ENCODE measurements around the gene MKLN1. TPM values are rescaled to one million over a fixed set of nuclear protein-coding genes. Genes with fewer than 3 reads are reported as not detected.
"Not testable (repeated sequence)": the region's sequence is repeated elsewhere in the genome, so short reads cannot be mapped to it uniquely, and the experiment has no call there.

MKLN1 gene
- total RNA-seq (2014; rRNA removed; shearing (Covaris generic)) = 31.7 and 42.6 TPM in 2 replicates
- polyA plus RNA-seq (2014; cell fraction: nucleus; rRNA removed) = 12.9 and 22.6 TPM in 2 replicates

DNA sequence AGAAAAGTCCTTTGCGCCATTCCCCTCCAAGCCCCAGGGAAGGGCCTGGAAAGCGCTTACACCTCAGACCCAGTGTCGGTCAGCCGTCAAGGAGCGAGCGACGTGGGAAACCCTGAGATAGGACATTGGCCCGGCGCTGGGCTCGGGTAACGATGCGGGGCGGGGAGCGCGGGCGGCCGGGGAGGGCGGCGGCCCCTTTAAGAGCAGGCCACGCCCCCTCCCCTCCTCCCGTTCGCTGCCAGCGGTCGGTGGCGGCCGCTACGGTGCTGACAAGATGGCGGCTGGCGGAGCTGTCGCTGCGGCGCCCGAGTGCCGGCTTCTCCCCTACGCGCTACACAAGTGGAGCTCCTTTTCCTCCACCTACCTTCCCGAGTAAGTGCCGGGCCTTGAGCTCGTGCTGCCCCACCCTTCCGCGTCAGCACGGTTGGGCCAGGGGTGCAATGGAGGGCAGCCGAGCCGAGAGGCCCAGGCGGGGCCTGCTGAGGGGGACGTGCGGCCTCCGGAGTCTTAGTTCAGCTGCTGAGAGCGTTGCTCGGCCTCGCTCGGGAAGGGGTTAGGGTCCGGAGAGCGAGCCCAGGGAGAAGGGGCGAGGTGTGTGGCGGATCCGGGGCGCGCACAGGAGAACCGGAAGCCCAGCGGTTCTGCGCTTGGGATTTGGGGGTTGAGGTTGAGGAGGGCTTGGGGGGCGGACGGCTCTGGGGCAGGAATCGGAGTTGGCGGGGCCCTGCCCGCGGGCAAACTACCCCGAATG, at the start of gene MKLN1:
MKLN1 (plus strand) TSS at position 251 of the 751 bp plus-strand sequence; CDS start at position 275, 24 bp downstream.
- peak; percentile 87 for DNase-seq (ENCODE audit: extremely low read depth, low read depth)

DNA sequence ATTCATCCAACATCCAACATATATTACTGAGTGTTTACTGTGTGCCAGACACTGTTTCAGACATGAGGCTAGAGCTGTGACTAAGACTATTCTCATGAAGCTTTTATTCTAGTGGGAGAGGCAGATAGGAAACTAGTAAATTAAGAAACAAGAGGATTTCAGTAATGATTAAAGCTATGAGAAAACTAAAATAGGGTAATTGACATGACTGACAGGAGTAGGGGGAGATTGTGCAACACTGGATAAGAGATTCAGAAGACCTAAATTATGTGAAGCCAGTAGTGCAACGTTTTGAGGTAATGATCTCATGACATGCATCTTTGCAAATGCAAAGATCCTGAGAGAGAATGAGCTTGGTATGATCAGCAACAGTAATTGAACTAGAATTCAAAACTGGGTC, 48.6 kb upstream of the MKLN1 start:
- no peak for DNase-seq (ENCODE audit: extremely low read depth, low read depth)

DNA sequence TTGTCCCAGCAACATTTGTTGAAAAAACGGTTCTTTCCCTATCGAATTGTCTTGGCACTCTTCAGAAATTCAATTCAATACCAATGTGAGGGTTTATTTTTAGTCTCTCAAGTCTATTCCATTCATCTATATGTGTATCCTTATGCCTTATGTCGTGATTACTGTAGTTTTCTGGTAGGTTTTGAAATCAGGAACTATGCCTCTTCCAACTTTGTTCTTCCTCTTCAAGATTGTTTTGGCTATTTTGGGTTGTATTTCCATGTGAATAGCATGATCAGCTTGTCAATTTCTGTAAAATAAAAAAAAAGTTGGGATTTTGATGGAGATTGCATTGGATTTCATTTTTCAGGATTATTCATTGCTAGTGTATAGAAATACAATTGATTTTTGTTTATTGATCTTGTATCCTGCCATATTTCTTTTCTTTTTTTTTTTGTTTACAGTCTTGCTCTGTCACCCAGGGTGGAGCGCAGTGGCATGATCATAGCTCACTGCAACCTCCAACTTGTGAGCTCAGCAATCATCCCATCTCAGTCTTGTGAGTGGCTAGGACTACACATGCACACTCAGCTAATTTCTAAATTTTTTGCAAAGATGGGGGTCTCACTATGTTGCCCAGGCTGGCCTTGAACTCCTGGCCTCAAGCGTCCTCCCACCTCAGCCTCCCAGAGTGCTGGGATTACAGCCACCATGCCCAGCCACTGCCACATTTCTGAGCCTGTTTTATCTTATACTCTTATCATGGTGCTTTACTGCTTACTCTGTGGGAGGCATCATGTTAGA, 46.2 kb upstream of the MKLN1 start:
- no peak for DNase-seq (ENCODE audit: extremely low read depth, low read depth)

DNA sequence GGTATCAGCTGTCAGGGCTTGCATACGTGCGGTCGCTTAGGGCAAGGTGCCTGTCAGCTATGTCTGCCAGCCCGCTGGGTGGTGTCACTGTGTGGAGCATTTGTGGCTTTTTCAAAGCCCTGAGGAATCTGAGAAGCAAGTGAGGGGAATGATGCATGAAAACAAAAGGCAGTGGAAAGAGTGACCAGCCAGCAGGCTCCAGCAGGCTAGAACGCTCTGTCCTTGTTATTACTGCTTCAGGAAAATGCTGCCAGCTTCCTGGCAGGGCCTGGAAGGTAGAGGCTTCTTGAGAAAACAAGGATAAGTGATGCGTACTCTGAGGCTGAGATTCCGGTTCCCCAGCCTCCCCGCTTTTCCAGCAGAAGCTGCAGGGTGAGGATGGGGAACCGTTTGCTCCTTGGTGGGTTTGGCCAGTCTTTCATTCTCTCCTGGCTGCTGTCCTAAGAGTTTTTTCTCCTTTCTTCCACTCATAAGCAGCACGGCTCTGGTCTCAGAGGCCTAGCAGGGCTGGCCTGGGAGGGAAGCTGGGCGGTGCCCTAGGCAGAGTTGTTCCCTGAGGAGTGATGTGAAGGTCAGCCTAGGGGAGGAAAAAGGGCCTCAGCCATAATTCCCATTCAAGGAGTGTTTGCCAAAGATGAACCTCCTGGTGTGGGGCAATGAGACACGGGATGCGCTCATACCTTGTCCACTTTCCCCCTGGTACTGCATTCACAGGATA, 42.8 kb upstream of the MKLN1 start:
- DNase-seq (ENCODE audit: extremely low read depth, low read depth) = peak; percentile 68

DNA sequence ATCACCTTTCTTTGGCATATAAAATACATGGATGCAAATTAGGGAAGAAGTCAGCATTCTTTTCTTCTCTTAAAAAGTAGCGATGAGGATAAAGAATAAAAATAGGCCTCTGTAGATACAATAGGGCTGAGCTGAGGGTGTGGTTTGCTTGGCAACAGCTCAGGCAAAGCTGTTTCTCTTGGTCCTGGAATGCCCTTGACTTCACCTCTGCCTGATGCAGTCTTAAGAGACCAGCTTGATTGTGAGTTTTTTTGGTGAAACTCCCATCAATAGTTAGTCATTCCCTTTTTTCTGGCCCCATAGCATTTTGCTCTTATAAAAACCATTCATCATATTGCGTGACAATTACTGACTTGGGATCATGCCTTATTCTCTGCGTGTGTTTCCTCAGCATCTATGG, 42.1 kb upstream of the MKLN1 start:
- DNase-seq (ENCODE audit: extremely low read depth, low read depth) = no peak

DNA sequence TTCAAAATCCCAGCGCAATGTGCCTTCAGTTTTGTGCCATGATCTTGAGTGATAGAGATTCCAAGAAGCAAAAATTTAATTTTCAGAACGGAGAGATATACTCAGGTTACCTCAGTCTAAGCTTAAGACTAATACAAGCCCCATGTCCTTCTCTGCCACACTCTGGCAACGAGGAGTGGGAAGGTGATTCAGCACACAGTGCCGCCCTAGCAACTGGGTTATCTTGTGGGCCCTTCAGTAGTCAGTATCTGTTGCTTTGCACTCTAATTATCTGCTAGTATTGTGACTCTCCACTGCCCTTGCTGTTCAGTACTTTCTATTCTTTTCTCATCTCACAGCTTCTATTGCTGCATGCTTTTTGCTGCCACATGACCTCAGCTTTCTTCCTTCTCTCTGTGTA, 39.2 kb upstream of the MKLN1 start:
- DNase-seq (ENCODE audit: extremely low read depth, low read depth) = no peak

DNA sequence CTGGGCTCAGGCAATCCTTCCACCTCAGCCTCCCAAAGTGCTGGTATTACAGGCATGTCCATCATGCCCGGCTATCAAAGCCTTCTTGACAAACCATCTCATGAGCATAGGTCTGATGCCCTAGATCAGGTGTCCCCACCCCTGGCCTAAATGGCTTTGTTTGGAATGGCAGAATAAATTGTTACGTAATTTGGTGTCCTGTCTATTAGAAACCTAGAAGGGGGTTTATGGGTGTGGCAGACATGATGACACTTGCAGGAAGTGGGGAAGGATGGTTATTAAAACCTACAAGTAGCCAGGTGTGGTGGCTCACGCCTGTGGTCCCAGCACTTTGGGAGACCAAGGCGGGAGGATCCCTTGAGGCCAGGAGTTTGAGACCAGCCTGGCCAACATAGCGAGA, 38.6 kb upstream of the MKLN1 start:
- no peak for DNase-seq (ENCODE audit: extremely low read depth, low read depth)

DNA sequence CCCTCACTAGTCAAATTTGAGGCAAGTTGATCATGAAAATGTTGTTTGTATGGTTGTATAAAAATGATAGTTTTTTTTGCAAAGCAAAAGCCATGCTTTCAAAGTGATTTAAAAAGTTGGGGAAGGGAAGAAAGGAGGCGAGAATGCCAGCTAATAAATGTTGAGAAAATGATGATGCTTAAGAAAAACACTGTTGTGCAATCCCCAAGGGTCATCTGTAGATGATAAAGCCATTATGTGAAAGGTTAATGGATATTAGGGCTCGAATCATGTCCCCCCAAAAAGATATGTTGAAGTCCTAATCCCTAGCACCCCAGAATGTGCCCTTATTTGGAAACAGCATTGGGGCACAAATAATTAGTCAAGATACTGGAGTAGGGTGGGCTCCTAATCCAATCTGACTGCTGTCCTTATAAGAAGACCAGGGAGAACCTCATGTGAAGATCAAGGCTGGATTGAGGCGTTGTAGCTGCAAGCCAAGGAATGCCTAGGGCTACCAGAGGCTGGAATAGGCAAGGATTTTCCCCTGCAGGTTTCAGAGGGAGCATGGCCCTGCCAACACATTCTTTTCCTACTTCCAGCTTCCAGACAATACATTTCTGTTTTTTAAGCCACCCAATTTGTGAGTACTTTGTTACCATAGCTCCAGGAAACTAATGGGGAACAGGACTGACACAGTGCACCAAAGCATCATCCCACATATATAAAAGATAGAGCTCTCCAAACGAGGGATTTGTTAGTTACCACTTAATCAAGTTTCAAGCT, 35.4 kb upstream of the MKLN1 start:
- no peak for DNase-seq (ENCODE audit: extremely low read depth, low read depth)

DNA sequence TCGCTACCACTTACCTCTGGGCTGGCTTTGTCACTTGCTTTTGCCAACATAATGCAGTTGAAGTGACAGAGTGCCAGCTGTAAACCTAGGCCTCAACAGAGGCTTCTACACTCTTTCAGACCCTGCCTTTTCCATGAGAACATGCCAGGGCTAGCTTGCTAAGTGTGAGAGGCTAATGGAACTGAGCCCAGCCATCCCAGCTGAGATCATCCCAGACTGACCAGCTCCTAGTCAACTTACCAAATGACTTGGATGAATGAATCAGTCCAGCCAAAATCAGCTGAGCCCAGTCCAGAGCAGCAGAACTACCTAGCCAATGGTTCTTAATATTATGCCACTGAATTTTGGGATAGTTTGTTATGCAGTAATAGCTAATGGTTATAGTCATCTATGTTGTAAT, 34.7 kb upstream of the MKLN1 start:
- DNase-seq (ENCODE audit: extremely low read depth, low read depth) = no peak

DNA sequence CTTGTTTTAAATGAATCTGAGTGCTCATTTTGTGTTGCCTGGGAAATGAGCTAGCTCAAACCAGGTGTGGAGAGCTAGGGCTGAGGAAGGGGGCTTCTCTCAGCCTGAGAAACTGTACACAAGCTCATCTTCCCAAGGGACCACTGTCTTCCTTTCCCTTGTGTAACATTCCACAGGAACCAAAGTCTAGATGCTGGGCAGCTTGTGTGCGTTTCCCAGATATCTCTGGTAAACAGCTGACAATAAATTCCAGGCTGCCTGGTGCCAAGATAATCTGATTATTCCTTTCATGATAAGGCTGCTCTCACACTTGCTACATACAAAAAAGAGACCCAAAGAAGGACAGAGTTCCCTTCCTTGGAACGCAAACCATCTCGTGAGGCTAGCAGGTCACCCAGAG, 33.1 kb upstream of the MKLN1 start:
- no peak for DNase-seq (ENCODE audit: extremely low read depth, low read depth)

DNA sequence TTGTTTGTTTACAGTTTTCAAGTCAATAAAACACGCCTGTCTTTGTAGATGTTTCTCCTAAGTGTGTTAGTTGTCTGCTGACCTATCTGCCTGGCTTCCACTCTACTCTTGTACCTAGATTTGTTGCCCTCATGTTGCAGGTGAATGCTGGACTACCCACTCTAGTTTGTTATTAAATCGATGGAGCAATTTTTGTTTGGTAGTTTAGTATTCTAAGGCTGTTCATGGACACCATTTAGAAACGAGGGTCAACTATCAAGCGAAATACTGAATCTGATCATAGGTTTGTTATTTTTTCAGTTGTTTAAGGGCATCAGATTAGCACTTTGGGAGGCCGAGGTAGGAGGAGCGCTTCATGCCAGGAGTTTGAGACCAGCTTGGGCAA, 29.1 kb upstream of the MKLN1 start:
- DNase-seq (ENCODE audit: extremely low read depth, low read depth) = peak; percentile 89

DNA sequence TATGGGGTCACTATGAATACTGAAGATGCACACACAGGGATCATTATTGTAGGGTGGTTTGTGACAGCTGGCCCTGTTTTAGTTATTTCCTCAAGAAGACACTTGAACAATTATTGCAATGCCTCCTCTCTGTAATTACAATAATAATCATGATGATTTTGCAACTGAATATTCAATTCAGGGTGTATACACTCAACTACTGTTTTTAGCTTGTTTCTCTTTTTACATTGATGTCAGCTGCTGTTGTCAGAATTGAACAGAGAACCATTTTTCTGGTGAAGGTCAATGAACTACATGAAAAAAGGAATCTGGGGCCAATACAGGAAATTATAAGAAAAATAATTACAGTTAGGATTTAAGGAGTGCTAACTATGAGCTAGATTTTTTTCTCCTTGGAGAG, 28.6 kb upstream of the MKLN1 start:
- no peak for DNase-seq (ENCODE audit: extremely low read depth, low read depth)

DNA sequence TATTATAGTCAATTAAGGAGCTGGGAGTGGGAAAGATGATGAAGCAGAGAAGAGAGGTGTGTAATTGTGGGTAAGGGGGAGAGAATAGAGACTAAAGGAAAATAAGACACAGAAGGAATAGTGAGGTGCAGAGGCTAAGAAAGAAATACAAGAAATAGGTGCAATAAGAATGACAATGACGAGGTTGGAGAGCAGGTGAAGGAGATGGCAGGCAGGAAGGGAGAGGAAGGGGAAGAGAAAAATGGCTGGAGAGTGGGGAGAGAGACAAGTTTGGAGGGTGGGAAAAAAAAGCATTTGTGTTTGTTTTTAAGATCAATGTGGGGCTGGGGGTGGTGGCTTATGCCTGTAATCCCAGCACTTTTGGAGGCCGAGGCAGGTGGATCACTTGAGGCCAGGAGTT, 27.6 kb upstream of the MKLN1 start:
- no peak for DNase-seq (ENCODE audit: extremely low read depth, low read depth)

DNA sequence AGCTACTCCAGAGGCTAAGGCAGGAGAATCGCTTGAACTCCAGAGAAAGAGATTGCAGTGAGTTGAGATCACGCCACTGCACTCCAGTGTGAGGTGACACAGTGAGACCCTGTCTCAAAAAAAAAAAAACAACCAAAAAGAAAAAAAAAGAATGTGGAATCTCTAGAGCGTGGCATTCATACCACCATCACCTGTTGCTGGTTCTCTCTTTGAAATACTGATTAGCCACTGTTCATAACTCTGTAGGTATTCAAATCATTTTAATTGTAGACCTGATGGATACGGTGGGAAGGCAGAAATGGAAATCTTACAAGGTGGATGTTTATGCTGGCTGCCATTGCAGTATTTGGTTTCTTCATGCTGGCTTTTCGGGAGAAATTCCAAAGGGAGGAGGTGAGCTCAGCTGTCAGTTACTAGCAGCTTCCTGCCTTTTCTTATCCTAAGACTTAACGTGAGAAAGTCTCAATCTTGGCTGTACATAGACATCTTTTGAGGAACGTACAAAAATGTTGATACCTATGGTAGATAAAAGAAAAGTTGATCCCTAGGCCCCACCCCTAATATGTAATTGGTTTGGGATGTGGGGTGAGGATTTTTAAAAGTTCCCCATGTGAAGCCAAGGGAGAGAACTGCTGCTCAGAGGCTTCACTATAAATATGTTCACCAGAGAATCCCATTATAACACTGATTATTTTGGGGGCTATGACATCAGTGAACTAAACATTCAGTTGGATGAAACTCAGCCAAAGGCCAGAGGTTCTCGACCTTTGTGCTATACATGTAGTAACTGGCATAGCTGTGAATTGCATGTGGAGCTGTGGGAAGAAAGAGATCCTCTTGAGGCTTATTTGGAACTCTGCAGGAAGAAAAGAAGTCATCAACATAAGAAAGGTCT, 26.9 kb upstream of the MKLN1 start:
- no peak for DNase-seq (ENCODE audit: extremely low read depth, low read depth)

DNA sequence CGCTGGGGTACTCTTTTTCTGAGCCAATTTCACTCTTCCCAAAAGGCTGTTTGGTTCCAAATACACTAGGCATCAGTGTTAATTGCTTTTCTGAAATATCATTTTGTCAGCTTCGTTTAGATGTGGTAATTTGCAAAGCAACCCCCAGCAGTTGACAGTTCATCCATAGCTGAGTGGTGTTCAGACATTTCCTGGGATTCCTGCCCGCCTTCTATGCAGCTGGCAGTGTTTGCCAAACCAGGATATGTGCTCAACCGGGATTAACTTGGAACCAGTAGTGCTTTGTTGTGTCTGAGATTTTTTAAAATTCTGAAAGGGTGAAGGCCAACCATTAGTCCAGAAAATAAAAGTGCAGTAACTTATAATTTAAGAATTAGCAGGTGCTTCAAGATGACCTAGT, 25.2 kb upstream of the MKLN1 start:
- DNase-seq (ENCODE audit: extremely low read depth, low read depth) = no peak

DNA sequence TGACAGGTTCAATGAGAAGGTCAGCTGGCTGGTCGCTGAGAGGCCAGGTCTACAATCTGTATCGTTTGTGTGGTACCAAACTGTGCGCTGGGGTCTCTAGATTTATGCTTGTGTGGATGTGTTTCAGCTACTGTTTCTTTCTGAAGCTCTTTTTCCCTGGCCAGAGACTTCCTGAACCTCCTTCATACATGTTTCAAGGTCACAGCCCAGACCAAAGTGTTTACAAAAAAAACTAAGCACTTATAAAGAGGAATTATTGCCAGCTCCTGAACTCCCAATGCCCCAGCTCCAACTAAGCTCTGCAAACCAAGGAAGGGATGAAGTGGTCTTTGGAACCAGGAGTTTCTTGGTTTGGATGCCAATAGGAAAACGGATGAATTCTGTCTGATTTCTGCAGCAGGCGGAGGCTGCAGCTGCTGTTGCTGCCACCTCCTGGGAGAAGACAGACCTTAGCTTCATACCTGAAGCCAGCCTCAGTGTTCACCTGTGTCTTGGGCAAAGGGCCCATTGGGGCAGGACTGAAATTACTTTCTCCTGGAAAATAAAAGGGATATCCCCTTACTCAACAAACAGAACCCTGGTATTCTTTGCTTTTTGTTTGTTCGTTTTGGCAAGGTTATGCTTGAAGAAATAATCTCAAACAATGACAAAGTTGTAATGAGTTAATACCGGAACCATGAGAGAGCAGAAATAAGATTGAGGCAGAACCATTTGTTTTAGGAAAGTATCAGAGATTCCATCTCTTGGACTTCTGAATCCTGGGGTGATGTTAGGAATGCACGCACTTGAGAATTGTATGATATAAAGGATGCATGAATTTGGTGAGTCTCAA, 24.6 kb upstream of the MKLN1 start:
- peak; percentile 24 for DNase-seq (ENCODE audit: extremely low read depth, low read depth)

DNA sequence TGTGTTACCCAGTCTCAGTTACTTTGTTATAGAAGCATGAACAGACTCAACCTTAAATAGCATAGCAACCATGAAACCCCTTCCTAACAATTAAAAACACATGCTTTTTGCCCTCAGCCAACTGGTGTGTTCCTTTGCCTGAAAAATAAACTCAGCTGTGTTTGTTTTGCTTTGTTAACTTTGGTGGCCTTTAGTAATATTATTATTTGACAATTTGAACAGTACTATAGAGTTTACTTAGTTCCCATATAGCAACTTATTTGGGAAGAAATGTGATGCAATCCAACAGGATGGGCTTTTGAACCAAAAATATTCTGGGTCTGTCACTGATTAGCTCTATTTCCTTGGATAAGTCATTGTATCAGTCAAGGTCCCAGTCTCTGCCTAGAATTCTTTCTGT, 22.5 kb upstream of the MKLN1 start:
- DNase-seq (ENCODE audit: extremely low read depth, low read depth) = no peak

DNA sequence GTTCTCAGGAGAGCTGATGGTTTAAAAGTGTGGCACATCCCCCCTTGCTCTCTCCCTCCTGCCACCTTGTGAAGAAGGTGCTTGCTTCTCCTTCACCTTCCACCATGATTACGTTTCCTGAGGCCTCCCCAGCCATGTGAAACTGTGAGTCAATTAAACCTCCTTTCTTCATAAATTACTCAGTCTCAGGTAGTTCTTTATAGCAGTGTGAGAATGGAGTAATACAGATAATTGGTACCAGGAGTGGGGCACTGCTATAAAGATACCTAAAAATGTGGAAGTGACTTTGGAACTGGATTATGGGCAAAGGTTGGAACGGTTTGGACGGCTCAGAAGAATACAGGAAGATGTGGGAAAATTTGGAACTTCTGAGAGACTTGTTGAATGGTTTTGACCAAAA, 21.6 kb upstream of the MKLN1 start:
- DNase-seq (ENCODE audit: extremely low read depth, low read depth) = not testable (repeated sequence)

DNA sequence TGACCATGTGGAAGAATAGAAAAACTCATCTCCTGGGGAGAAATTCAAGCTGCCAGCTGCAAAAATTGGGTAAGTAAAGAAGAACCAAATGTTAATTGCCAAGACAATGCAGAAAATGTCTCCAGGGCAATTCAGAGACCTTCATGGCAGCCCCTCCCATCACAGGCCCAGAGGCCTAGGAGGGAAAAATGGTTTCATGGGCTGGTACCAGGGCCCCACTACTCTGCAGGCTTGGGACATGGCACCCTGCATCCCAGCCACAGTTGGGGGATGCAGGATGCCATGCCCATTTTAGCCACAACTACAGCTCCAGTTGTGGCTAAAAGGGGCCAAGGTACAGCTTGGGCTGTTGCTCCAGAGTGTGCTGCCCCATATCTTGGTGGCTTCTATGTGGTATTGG, 20.9 kb upstream of the MKLN1 start:
- DNase-seq (ENCODE audit: extremely low read depth, low read depth) = no peak

All from NCI-H460 (cell line).